ENCODE results near the gene FMO1.

DNA sequence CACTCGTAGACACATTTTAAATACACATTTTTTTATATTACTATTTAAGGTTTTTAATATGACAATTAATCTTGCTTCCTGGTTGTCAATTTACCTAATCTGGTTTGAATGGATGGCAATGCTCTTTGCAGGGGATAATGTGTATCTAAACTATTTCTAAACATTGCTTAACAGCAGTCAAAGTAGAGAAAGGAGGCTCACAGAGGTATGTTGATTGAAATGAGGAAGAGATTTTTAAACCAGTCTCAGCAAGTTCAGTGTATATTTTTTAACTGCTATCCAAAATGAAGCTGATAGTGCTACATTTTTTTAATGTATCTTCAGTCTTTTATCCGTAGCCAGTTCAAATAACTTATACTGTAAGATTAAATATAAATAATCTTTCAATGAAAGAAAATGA, 17.4 kb downstream of the FMO1 start:
- TF ChIP-seq TAF1 (IDR thresholded peaks at IDR 0.05; ENCODE audit: low read depth, low read length), result no peak
- no peak for TF ChIP-seq POLR2A (IDR thresholded peaks at IDR 0.05; ENCODE audit: low read depth, low read length)
- TF ChIP-seq PAX5 (IDR thresholded peaks at IDR 0.05; ENCODE audit: insufficient read depth, low read length, severe bottlenecking), result no peak
- no peak for TF ChIP-seq POLR2AphosphoS5 (IDR thresholded peaks at IDR 0.05; ENCODE audit: low read depth, low read length)
- TF ChIP-seq SPI1 (IDR thresholded peaks at IDR 0.05; ENCODE audit: low read depth, low read length), result no peak
